HG03196 (cell line): ENCODE results near the gene RNF220.
A peak's percentile ranks its signal among the peaks of the same experiment; 100 is the strongest.

ENCODE experiments used
- ATAC-seq: cut with Tn5 transposase; IDR thresholded peaks from one replicate; pipeline ENCODE4 v1.9.1; 2021; ENCODE audit not compliant: unreplicated experiment

RNF220 gene

DNA sequence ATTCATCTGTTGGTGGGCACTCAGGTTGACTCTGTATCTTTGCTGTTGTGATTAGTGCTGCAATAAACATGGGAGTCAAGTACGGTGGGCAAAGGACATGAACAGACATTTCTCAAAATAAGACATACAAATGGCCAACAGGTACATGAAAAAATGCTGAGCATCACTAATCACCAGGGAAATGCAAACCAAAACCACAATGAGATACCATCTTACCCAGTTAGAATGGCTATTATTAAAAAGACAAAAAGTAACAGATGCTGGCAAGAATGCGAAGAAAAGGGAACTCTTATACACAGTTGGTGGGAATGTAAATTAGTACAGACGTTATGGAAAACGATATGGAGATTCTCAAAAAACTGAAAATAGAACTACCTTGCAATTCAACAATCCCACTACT, 170.3 kb downstream of the RNF220 start:
- ATAC-seq, result no peak

GRCh38 chr1:44576456-44577150, 171.5 kb downstream of the RNF220 start:
- no peak for ATAC-seq

- no peak for ATAC-seq
These were observed 176.2 kb downstream of the RNF220 start for GRCh38 chr1:44581205-44581604.

DNA sequence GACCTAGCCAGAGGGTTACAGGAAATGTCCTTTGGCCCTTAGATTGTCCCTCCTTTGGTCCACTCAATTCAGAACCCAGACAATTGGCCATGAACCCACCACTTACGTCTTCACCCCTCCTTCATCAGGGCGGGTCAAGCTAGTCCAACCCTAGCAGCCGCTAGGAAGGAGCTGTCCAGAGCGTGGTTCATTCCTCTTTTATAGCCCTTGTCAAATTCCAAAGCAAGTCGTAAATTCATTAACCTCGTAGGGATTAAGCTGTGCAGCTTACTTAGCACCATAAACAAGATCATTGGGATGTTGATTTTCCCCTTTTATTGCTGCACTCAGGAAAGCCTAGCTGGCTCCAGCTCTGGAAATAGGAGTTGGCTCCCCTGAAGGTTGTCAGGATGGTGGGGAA, 179.1 kb downstream of the RNF220 start:
- no peak for ATAC-seq

DNA sequence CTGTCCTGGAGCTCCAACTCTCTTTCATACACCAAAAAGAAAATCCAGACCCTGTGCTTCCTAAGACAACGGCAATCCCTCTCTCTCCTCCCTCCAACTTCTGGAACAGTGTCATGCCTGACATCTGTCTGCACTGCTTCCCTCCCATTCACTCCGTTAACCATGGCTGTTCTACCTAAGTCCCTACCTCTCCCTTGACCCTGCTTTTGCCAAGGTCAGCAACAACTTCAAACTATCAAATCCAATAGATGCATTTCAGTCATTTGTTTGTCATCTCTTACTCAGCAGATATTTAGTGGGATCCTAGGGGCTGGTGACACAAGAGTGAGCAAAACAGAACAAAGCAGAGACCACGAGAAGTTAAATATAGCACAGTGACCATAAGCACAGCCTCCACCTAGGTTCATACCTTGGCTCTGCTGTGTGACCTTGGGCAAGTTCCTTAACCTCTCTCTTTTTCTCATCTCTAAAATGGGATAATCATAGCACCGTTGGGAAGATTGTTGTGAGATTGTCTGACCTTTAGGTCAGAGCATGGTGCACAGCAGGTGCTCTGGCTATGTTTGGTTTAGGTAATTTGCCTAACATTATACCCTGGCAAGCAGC, 180.4 kb downstream of the RNF220 start:
- no peak for ATAC-seq

- no peak for ATAC-seq
These were observed 182.9 kb downstream of the RNF220 start for GRCh38 chr1:44587796-44588460.

DNA sequence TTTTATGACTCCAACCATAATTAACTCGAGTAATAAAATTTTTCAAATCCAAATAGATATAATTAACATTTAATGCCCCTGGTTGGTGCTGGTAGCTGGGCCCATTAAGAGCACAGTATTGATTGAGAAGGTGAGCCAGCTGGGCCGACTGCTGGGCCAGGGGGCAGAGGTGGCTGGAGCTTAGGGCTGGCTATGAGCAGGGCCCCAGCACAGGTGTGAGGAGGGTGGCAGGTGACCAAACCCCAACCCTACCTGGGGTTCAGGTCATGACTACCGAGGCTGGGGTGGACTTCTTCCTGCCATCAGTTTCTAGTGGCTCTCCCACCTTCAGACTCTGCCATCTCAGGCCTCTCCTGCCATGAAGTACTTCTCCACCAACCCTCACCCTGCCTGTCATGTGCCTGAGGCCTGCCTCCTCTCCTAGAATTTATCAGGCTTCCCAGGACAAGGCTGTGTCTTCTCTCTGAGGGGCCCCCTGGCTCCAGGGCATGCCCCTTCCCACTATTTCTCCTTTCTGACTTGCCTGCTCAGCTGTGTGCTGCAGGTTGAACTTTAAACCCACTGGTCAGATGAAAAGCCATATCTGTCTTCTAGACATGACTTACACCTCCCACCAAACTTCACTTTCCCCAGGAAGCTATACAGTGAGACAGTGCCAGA, 183.6 kb downstream of the RNF220 start:
- no peak for ATAC-seq

DNA sequence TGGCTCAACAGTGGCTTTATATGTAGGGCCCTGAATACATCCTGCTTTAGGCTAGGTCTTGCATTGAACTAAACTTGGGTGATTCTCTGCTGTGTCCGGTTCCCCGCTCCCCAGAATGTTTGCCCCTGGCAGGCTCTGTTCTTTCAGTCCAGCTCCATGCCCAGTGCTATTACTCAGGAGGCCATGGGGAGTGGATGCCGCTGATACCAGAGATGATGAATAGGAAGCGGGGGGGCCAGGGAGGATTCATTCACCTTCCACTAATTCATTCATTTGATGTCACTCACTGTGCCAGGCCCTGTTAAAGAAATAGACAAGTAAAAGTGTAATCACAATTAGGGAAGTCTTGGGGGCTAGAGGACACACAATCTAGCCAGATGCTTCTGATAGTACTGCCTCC, 185.4 kb downstream of the RNF220 start:
- ATAC-seq, result no peak

GRCh38 chr1:44591381-44591780, 186.3 kb downstream of the RNF220 start:
- no peak for ATAC-seq

DNA sequence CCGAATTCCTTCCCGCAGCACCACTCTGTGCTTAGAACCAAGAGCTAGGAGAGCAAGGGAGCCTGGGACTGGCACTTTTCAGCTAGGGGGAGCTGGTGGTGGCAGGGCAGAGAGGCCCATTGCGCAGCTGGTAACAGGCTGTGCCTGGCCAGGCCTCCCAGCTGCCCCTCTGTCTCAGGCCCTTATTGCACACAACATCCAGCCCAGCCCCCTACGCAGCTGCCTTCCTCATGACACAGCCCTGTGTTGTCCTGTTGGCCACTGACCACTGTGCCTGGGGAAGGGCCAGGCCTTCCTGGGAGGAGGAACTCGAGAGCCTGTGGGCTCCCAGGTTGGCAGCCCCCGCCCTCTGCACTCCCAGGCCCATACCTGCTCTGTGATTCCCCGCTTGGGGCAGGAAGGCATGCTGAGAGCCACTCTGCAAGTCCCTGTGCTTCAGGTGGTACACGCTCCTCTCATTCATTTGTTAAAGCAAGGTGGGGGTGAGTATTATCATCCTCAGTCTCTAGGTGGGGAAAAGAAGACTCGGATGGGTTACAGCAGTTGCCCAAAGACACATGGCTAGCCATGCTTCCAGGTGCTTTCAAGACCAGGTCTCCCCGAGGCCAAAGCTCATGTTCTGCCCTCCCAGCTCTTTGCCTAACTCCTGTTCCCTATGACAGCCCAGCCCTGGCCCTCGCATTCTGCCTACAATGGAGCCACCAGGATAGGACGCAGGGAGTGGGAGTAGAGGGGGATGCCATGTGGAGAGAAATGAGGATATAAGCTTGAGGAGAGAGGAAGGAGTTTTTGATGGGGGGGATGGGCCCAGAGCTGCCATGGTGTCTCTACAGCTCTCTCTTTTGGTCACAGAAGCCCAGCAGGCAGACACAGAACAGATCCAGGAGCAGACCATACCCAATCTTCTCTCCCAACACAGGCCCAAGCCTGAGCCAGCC, 187.4 kb downstream of the RNF220 start:
- ATAC-seq, result no peak

- no peak for ATAC-seq
These were observed 189.3 kb downstream of the RNF220 start for GRCh38 chr1:44594353-44594752.

DNA sequence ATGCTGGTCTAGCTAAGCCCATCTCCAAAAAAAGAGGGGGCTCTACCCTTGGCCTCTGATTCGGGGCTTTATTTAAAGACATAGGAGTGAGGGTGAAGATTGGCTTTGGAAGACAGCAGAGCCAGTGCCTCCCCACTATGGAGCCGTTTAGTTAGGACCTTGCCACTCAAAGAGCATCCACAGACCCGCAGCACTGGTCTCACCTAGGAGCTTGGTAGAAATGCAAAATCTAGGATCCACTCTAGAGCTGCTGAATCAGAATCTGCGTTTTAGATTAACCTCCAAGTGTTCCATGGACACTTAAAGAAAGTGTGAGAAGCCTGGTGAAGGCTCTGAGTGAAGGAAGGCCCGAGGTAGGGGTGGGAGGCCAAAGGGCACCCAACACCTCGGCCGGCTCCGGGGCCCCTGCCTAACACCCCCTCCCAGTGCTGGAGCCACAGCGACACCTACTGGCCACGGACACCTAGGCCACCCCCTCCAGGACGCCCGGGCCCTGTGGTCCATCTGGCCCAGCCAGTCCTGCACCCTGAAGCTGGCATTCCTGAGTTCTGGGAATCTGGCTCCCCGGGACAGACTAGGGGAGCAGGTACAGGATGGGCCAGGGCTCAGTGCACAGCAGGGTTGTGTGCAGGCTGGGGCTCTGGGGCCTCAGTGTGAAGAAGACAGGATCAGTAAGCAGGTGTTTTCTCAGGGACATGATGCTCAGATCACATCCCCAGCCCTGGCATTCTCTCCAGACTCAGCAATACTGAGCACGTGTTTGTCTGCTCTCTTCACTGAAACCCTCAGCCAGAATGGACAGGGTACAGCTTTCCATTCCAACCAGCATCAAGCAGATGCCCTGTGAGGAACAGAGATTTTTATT, 190.0 kb downstream of the RNF220 start:
- peak; percentile 65 for ATAC-seq

DNA sequence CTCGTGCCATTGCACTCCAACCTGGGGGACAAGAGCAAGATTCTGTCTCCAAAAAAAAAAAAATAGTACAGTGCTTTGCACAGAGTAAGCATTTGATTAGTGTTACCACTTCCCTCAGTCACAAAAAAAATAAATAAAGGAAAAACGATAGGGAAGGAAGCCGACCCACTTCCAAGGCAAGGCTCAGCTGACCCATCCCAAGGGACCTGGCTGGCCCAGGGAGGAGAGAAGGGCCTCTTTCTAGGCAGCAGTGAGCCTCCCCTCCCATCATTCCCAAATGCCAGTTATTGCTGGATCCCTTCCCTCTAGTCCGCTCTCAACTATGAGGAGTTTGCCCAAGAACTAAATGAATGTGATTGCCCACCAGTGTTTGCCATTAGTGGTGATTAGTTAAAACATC, 191.5 kb downstream of the RNF220 start:
- no peak for ATAC-seq

GRCh38 chr1:44598167-44598566, 193.1 kb downstream of the RNF220 start:
- ATAC-seq, result no peak

DNA sequence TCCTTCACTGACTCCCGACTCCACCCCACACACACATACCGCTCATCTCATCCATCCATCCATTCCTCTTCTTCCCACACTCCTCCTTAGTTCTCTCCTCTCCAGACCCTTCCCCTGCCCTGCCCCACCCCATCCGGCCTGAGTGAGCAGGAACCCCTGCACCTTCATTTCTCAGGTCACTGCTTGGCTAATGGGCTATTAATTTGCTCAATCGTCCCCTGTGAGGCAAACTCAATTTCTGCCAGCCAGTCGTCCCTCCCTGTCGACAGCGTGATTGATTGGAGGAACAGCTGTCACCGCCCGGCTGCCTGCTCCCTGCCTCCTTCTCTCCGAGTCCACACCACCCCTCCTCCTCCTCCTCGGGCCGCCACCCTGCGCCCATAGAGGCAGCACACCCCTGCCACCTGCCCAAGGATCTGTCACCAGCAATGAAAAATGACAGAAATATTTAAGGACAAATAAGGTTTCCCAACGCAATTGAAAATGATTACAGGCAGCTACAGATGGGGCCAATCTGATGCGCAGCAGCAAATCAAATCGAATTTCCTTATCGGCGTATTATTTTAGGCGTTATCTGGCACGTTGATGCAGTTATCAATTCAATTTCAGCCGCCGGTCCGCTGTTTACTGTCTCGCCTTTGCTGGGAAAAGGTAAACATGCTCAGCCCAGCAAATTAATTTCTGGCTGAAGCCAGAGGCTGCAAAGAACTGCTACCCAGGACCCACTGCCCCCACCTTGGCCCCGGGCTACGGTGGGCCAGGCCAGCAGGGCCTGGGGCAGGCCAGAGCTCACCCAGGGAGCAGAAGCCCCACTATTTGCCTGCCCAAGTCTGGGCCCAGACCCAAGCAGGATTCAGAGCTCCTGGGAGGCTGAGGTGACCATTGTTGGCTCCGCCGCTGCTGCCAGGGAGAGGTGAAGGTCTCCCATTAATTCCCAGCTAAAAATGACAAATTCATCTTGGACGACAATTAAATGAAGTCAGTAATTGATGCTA, 197.9 kb downstream of the RNF220 start:
- ATAC-seq, result no peak

DNA sequence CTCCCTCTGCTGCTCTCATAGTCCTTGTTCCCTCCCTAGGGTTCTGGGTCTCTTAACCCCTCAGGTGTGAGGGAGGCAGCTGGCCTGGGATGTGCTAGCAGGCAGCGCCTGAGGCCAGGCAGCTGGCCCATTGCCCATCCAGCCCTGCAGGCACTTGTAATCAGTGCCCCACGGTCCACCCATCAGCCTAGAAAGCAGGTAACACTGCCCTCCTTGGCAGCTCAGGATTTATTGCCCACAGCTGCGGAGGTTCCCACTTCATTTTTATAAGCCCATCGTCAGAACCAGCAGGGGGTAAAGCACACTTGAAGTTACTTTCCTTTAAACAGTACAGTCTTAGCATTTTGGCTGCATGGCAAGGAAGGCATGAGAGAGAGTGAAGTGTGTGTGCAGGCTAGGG, 198.7 kb downstream of the RNF220 start:
- no peak for ATAC-seq

GRCh38 chr1:44604157-44604955, 199.3 kb downstream of the RNF220 start:
- no peak for ATAC-seq
